Measurements from ENCODE around the gene TXNRD1.
"Not testable (repeated sequence)": the region's sequence is repeated elsewhere in the genome, so short reads cannot be mapped to it uniquely, and the experiment has no call there.

Gene TXNRD1

GRCh38 chr12:104243551-104243950 lies 28.0 kb downstream of the TXNRD1 start:
- DNase-seq, result no peak

GRCh38 chr12:104243971-104244370 lies 28.4 kb downstream of the TXNRD1 start:
- no peak for DNase-seq

- DNase-seq, result no peak
Observed at GRCh38 chr12:104247698-104248097, 32.1 kb downstream of the TXNRD1 start.

GRCh38 chr12:104248444-104248843 lies 32.9 kb downstream of the TXNRD1 start:
- DNase-seq, result no peak

- DNase-seq, result no peak
Observed at GRCh38 chr12:104249017-104249416, 33.4 kb downstream of the TXNRD1 start.

- no peak for DNase-seq
Observed at GRCh38 chr12:104249898-104250297, 34.3 kb downstream of the TXNRD1 start.

GRCh38 chr12:104250366-104251125 lies 35.0 kb downstream of the TXNRD1 start:
- no peak for DNase-seq

GRCh38 chr12:104257913-104258472 lies 42.4 kb downstream of the TXNRD1 start:
- no peak for DNase-seq

- DNase-seq, result no peak
Observed at GRCh38 chr12:104258476-104259067, 43.0 kb downstream of the TXNRD1 start.

GRCh38 chr12:104263026-104263425 lies 47.4 kb downstream of the TXNRD1 start:
- no peak for DNase-seq

- DNase-seq, result no peak
Observed at GRCh38 chr12:104263580-104264358, 48.2 kb downstream of the TXNRD1 start.

- DNase-seq, result not testable (repeated sequence)
Observed at GRCh38 chr12:104265436-104265835, 49.9 kb downstream of the TXNRD1 start.

GRCh38 chr12:104272938-104273337 lies 57.4 kb downstream of the TXNRD1 start:
- no peak for DNase-seq

GRCh38 chr12:104273503-104273902 lies 57.9 kb downstream of the TXNRD1 start:
- DNase-seq, result no peak

- DNase-seq, result no peak
Observed at GRCh38 chr12:104274811-104275210, 59.2 kb downstream of the TXNRD1 start.

GRCh38 chr12:104275689-104276088 lies 60.1 kb downstream of the TXNRD1 start:
- DNase-seq, result no peak

- no peak for DNase-seq
Observed at GRCh38 chr12:104276273-104277131, 60.9 kb downstream of the TXNRD1 start.

GRCh38 chr12:104279164-104279563 lies 63.6 kb downstream of the TXNRD1 start:
- no peak for DNase-seq

GRCh38 chr12:104280111-104280510 lies 64.5 kb downstream of the TXNRD1 start:
- no peak for DNase-seq

GRCh38 chr12:104280717-104281458 lies 65.3 kb downstream of the TXNRD1 start:
- DNase-seq, result no peak

GRCh38 chr12:104281636-104282035 lies 66.1 kb downstream of the TXNRD1 start:
- DNase-seq, result no peak

GRCh38 chr12:104282109-104282508 lies 66.5 kb downstream of the TXNRD1 start:
- DNase-seq, result no peak
